ENCODE measurements around the gene LRRC7.

Gene LRRC7

DNA sequence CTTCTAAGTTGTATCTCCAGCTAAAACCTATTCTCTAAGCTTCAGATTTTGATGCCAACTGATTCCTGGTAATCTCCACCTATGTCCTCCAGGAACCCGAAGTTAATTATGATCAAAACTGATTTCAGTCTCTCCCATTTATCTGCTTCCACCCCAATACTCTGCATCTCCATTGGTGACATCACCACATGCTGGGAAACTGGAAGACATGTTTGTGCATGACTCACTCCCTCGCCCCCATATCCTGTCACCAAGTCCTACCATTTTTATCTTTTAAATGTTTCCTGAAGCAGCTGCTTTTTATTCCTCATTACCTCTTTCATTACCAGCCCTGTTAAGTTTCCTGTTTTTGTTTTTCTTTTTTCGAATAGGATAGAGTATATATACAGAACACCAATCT, 409.2 kb downstream of the LRRC7 start:
- Histone ChIP-seq H3K9ac (ENCODE audit: low read length) (no peak overlapping the region), H3K27me3 (ENCODE audit: insufficient read depth, low read length) (no peaks in the 10 kb centered on the region), H3K79me2 (ENCODE audit: insufficient read depth, low read length) (no peaks in the 10 kb centered on the region), H3K36me3 (ENCODE audit: insufficient read depth, low read length) (no peaks in the 10 kb centered on the region), H3K4me1 (ENCODE audit: insufficient read depth, low read length, severe bottlenecking) (no peaks in the 10 kb centered on the region), H2AFZ (ENCODE audit: low read length) (no peak overlapping the region), H4K20me1 (ENCODE audit: insufficient read depth, low read length) (no peaks in the 10 kb centered on the region), H3K9me3 (ENCODE audit: low read length) (no peaks in the 10 kb centered on the region), H3K4me3 (ENCODE audit: low read depth, low read length, poor library complexity, severe bottlenecking) (no peak overlapping the region), H3F3A (ENCODE audit: insufficient read depth, low read length) (no peaks in the 10 kb centered on the region), H3K27ac (ENCODE audit: low read depth, low read length, poor library complexity, severe bottlenecking) (no peak overlapping the region), H3K4me2 (ENCODE audit: low read length) (no peak overlapping the region), H3K9me2 (ENCODE audit: low read depth, low read length) (no peaks in the 10 kb centered on the region)
- no peak for TF ChIP-seq EZH2 (IDR thresholded peaks at IDR 0.05; ENCODE audit: borderline replicate concordance, low read length)
- TF ChIP-seq, protein P1, sequence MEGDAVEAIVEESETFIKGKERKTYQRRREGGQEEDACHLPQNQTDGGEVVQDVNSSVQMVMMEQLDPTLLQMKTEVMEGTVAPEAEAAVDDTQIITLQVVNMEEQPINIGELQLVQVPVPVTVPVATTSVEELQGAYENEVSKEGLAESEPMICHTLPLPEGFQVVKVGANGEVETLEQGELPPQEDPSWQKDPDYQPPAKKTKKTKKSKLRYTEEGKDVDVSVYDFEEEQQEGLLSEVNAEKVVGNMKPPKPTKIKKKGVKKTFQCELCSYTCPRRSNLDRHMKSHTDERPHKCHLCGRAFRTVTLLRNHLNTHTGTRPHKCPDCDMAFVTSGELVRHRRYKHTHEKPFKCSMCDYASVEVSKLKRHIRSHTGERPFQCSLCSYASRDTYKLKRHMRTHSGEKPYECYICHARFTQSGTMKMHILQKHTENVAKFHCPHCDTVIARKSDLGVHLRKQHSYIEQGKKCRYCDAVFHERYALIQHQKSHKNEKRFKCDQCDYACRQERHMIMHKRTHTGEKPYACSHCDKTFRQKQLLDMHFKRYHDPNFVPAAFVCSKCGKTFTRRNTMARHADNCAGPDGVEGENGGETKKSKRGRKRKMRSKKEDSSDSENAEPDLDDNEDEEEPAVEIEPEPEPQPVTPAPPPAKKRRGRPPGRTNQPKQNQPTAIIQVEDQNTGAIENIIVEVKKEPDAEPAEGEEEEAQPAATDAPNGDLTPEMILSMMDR (IDR thresholded peaks at IDR 0.05; ENCODE audit: low read length) = no peak

DNA sequence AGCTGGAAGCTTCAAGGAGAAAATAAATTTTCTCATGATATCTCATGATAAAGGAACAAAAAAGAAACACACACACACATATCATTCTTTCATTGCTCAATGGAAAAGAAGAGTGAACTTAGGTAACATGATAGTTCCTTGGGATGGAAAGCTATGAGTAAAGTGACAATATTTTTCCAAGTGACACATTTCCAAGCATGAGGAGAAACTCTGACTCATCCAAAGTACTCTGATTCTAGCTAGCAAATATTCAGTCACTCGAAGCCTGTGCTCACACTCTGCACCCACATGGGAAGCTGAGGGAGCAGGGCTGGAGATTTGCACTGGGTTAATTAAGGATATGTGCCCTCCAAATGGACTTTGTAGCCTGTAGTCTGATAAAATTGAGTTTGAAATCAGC, 415.3 kb downstream of the LRRC7 start:
- Histone ChIP-seq H3K36me3 (ENCODE audit: insufficient read depth, low read length) (no peaks in the 10 kb centered on the region), H3K27ac (ENCODE audit: low read depth, low read length, poor library complexity, severe bottlenecking) (no peak overlapping the region), H3K27me3 (ENCODE audit: insufficient read depth, low read length) (no peaks in the 10 kb centered on the region), H3K4me1 (ENCODE audit: insufficient read depth, low read length, severe bottlenecking) (no peaks in the 10 kb centered on the region), H3K79me2 (ENCODE audit: insufficient read depth, low read length) (no peaks in the 10 kb centered on the region), H2AFZ (ENCODE audit: low read length) (no peak overlapping the region), H4K20me1 (ENCODE audit: insufficient read depth, low read length) (no peaks in the 10 kb centered on the region), H3K4me2 (ENCODE audit: low read length) (no peak overlapping the region), H3K9ac (ENCODE audit: low read length) (no peak overlapping the region), H3F3A (ENCODE audit: insufficient read depth, low read length) (no peaks in the 10 kb centered on the region), H3K4me3 (ENCODE audit: low read depth, low read length, poor library complexity, severe bottlenecking) (no peak overlapping the region), H3K9me3 (ENCODE audit: low read length) (no peaks in the 10 kb centered on the region), H3K9me2 (ENCODE audit: low read depth, low read length) (no peaks in the 10 kb centered on the region)
- TF ChIP-seq, protein P1 (IDR thresholded peaks at IDR 0.05; ENCODE audit: low read length) = no peak
- TF ChIP-seq EZH2 (IDR thresholded peaks at IDR 0.05; ENCODE audit: borderline replicate concordance, low read length) = no peak

DNA sequence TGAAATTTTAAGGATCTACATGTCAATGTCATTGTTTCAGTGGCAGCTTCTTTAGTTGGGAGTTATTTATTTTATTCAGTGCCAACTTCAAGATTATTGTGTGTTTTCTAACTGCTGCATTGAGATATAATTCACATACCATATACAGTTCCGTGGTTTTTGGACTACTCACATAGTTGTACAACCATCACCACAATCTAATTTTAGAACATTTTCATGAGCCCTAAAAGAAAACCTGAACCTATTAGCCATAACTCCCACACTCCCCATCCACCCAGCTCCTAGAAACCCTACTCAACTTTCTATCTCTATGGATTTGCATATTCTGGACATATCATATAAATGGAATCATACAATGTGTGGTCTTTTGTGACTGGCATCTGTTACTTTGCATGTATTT, 417.7 kb downstream of the LRRC7 start:
- H3K9me2 ChIP-seq (ENCODE audit: low read depth, low read length) = no peaks in the 10 kb centered on the region
- H3K27me3 ChIP-seq (ENCODE audit: insufficient read depth, low read length) = no peaks in the 10 kb centered on the region
- no peak overlapping the region for H3K27ac ChIP-seq (ENCODE audit: low read depth, low read length, poor library complexity, severe bottlenecking)
- no peaks in the 10 kb centered on the region for H3F3A ChIP-seq (ENCODE audit: insufficient read depth, low read length)
- TF ChIP-seq EZH2 (IDR thresholded peaks at IDR 0.05; ENCODE audit: borderline replicate concordance, low read length) = no peak
- TF ChIP-seq, protein P1 (IDR thresholded peaks at IDR 0.05; ENCODE audit: low read length) = no peak
- no peak overlapping the region for H3K4me3 ChIP-seq (ENCODE audit: low read depth, low read length, poor library complexity, severe bottlenecking)
- H3K36me3 ChIP-seq (ENCODE audit: insufficient read depth, low read length) = no peaks in the 10 kb centered on the region
- H3K9ac ChIP-seq (ENCODE audit: low read length) = no peak overlapping the region
- H3K4me2 ChIP-seq (ENCODE audit: low read length) = no peak overlapping the region
- H4K20me1 ChIP-seq (ENCODE audit: insufficient read depth, low read length) = no peaks in the 10 kb centered on the region
- H3K9me3 ChIP-seq (ENCODE audit: low read length) = no peaks in the 10 kb centered on the region
- H3K4me1 ChIP-seq (ENCODE audit: insufficient read depth, low read length, severe bottlenecking) = no peaks in the 10 kb centered on the region
- H2AFZ ChIP-seq (ENCODE audit: low read length) = no peak overlapping the region
- H3K79me2 ChIP-seq (ENCODE audit: insufficient read depth, low read length) = no peaks in the 10 kb centered on the region
